NCI-H146 (cell line): ENCODE measurements around the gene DGKQ.
"Not testable (repeated sequence)": the region's sequence is repeated elsewhere in the genome, so short reads cannot be mapped to it uniquely, and the experiment has no call there.

ENCODE experiments used
- DNase-seq: peaks from one replicate; lab custom pipeline; 2025; lab: John Stamatoyannopoulos, UW

Gene DGKQ

GRCh38 chr4:993111-994029 is 20.0 kb upstream of the DGKQ start, which contains the start of gene SLC26A1:
Gene SLC26A1 (minus strand): TSS chr4:993404. CDS start chr4:991703, 1,701 bp downstream.
- no peak for DNase-seq

GRCh38 chr4:992297-993110 is 19.1 kb upstream of the DGKQ start:
- no peak for DNase-seq

GRCh38 chr4:991451-992296 is 18.3 kb upstream of the DGKQ start:
- no peak for DNase-seq

- DNase-seq, result no peak
These were observed 17.5 kb upstream of the DGKQ start for GRCh38 chr4:990746-991367.

DNA sequence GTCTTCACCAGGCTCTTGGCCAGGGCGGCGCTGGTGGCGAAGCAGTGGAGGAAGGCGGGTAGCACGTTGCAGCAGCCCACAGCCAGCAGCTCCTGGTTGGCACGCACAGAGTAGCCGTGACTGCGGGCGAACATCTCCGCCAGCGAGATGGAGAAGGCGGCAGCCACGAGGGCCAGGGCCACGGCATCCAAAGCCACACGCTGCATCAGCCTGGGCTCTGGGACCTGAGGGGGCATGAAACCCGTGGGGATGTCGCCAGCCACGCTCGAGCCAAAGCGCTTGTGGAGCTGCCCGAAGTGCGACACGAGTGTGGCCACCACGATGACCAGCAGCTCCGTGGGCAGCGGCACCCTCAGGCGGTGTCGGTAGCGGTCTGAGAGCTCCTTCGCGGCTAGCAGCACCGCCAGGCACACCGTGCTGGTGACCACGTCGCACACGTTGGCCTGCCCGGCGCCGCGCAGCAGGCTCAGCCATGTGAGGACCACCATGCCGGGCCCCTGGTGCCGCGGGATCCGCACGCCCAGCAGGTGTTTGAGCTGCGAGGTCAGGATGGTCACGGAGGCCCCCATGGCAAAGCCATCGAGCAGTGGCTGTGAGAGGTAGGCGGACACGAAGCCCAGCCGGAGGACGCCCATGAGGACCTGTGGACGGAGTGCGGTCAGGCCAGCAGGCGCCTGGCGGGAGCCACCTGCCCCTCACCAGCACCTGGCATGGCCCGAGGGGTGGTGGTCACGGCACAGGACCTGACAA is 16.5 kb upstream of the DGKQ start:
- DNase-seq, result no peak

DNA sequence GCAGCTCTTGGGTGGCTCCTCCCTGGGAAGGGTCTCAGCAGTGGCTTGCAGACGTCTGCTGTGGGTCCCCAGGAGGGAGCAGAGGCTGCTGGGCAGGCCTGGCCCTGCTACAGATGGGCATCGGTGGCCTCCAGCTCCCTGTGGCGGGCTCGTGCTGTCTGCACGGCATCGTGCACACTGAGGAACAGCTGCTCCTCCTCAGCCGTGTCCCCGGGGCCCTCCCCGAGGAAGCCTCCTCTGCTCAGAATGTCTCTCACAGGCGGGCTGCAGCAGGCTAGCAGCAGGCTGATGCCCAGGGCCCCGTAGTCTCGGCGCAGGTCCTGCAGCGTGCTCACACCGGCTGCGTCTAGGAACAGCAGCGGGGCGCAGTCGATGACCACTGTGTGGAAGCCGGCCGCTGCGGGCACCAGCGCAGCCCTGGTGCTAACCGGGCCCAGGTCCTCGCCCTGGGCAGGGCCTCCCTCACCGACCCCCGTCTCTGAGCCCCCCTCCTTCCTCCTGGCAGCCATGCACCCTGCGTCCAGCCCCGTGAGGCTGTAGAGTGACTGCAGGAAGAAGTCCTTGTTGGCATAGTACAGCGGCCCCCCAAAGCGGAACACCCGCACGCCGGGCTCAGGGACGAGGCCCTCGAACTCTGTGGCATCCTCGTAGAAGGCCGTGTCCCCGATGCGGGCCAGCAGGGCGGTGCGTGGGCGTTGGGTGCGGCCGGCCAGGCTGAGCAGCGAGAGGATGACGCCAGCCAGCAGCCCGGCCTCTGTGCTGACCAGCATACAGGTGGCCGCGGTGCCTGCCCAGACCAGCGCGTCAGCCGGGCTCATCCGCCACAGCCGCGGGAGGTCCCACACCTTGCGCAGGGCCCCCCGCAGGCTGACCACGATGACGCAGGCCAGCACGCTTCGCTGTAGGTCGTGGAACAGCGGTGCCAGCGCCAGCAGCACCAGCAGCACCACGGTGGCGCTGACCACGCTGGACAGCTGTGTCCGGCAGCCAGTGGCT is 15.7 kb upstream of the DGKQ start:
- DNase-seq, result no peak

DNA sequence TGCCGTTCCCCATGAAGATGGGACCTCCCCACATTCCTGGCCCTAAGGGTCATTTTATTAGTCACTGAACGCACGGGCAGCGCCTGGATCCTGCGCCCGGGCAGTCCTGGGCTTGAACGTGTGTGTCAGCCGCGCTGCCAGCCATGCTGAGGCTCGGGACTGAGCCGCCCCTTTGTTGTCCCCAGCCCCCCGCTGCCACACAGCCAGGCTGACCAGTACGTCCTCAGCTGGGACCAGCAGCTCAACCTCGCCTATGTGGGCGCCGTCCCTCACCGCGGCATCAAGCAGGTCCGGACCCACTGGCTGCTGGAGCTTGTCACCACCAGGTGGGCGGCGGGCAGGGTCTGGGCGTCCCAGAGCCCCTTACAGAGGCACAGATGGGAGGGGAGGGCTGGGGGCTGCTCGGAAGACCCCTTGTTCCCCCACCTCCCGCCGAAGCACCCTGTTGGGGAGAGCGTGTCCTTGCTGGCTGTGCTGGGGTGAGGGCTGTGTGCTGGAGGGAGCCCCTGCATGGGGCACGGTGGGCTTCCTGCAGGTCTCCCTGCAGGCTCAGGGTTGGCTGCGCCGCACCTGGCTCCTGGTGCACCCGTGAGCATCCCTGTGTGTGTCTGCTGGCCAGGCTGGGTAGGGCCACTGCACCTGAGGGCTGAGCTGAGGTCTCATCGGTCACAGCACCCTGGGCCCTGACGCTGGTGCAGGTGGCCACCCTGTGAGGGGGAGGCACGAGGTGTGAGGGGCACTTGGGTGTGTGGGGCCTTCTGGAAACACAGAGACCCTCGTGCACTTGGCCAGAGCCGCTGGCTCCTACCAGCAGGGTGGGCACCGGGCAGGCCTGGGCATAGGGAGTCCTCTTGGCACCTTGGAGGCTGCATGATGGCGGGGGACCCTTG is 14.5 kb upstream of the DGKQ start:
- no peak for DNase-seq

DNA sequence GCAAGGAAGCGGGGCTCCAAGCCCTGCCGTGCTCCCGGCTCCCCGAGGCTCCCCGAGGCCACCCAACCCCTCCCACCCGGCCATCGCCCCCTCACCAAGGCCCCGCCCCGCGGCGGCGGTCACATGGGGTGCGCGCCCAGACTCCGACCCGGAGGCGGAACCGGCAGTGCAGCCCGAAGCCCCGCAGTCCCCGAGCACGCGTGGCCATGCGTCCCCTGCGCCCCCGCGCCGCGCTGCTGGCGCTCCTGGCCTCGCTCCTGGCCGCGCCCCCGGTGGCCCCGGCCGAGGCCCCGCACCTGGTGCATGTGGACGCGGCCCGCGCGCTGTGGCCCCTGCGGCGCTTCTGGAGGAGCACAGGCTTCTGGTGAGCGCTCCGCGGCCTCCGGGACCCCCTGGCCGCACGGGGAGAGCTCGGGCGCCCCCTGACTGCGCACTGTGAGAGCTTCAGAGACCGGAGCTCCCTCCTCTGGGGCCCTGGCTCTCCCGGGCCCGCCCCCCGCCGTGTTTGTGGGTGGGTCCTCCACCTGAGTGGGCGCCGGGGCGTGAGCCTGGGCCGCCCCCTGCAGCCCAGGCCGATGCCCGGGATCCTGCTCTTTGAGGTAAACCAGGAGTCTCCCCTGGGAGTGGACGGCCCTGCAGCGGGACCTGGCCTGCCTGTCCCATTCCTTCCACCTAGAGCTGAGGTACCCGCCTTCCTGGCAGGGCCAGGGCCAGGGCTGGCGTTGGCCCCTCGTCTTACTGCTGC is 13.7 kb upstream of the DGKQ start, which contains the start of gene IDUA:
Gene IDUA, plus strand, starts transcription at position 166 of the 745 bp plus-strand sequence. Its CDS starts 41 bp downstream, at position 207.
- peak; percentile 49 for DNase-seq

DNA sequence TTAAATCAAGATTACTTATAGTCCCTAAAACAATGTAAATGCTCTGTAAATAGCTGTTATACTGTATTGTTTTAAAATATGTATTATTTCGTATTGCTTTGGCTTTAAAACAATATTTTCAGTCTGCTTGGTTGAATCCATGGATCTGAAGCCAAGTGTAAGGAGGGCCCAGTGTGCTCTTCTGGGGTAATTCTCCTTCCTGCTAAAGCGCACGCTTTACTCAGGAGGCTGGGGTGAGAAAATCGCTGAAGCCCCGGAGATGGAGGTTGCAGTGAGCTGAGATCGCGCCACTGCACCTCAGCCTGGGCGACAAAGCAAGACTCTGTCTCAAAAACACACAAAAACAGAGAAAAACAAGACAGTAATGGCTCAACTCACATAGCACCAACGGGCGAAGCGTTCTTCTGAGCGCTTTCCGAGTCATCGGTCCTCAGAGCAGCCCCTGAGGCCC is 13.1 kb upstream of the DGKQ start:
- DNase-seq, result no peak

DNA sequence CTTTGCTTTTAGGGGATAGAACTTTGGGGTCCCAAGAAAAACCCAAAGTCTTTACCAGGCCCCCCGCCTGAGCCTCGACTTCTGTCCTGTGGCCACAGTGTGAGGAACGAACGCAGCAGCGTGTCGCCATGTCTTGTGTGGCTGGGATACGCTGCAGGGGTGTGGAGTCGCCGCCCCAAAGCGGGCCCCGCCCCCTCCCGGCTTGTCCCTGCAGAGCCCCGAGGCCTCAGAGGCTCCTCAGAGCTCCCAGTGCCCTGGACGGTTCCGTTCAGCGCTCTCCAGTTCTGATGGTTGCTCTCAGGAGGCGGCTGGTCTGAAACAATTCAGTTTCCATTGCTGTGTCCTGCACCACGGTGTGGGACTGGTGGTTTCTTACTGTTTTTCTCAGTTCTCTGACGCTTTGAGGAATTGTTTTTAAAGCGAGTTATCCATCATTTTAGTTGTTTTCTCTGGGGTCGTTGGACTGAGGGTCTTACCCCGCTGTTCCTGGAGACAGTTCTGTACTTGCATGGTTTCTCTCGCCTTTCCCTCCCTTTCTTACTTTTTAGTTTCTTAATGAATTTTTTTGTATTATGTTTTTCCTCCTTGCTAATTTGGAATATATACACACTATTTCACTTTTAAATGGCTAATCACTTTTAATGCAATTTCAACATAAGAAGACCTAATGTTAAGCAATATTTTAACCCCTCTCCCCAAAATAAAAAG is 11.9 kb upstream of the DGKQ start:
- DNase-seq, result peak; percentile 27

DNA sequence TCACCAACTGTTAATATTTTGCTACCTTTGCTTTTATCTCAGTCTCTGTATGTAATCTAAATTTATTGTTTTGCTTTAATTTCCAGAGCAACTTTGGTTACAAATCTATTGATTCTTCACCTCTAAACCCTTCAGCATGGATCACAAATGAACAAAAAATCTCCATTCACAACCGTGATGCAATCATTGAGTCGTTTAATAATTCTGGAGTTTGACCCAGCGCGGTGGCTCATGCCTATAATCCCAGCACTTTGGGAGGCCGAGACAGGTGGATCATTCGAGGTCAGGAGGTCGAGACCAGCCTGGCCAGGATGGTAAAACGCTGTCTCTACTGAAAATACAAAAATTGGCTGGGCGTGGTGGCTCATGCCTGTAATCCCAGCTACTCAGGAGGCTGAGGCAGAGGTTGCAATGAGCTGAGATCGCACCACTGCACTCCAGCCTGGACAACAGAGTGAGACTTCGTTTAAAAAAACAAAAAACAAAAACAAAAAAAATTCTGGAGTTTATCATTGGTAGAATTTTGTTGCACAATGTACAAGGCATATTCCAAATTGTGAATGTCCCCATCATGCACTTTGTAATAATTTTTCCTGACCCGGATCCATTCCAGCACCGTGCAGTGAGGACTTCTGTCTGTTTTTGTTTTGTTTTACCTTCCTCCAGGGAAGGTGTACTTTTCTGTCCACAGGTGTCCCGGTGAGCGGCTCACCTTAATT is 11.1 kb upstream of the DGKQ start:
- DNase-seq, result no peak

- DNase-seq, result no peak
These were observed 9.4 kb upstream of the DGKQ start for GRCh38 chr4:982814-983213.

- DNase-seq, result no peak
These were observed 8.9 kb upstream of the DGKQ start for GRCh38 chr4:982291-982690.

GRCh38 chr4:978957-979701 is 5.8 kb upstream of the DGKQ start:
- no peak for DNase-seq

DNA sequence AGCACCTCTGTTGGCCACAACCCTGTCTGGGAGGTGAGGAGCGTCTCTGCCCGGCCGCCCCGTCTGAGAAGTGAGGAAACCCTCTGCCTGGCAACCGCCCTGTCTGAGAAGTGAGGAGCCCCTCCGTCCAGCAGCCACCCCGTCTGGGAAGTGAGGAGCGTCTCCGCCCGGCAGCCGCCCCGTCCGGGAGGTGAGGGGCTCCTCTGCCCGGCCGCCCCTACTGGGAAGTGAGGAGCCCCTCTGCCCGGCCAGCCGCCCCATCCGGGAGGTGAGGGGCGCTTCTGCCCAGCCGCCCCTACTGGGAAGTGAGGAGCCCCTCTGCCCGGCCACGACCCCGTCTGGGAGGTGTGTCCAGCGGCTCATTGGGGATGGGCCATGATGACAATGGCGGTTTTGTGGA is 2.6 kb upstream of the DGKQ start:
- not testable (repeated sequence) for DNase-seq

DNA sequence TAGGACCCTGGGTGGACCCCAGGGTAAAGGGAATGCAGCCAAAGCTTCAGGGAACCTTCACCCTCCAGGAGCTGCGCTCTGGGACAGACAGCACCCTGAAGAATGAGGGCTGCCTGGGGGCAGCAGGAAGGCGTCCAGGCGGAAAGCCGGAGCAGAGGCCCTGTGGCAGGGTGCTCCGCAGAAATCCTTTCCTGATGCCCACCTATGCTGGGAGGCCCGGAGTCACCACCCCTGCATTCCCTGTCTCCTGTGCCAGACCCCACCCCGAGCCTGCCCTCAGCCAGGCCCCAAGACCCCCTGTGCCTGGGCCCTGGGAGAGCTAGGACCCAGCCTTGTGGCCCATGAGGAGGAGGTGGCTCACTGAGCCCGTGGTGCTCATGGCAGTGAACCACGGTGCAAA is 1.3 kb upstream of the DGKQ start:
- no peak for DNase-seq
